ENCODE data around the gene CHMP2A.
"Not testable (repeated sequence)": the region's sequence is repeated elsewhere in the genome, so short reads cannot be mapped to it uniquely, and the experiment has no call there.

DNA sequence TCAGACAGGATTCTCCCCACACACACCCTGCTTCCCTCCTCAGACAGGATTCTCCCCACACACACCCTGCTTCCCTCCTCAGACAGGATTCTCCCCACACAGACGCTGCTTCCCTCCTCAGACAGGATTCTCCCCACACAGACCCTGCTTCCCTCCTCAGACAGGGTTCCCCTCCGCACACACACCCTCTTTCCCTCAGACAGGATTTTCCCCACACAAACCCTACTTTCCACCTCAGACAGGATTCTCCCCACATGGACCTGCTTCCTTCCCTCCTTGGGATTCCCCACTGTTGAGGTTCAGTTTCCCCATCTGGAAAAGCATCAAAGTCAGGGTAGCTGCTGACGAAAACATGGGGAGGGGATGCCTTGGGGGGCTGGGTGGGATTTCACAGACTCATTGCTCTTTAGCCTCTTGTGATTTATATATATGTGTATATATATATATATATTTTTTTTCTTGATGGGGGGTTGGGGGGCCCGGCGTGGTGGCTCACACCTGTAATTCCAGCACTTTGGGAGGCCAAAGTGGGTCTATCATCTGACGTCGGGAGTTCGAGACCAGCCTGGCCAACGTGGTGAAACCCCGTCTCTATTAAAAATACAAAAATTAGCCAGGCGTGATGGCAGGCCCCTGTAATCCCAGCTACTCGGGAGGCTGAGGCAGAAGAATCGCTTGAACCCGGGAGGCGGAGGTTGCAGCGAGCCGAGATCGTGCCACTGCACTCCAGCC is 12.1 kb downstream of the CHMP2A start:
- TF ChIP-seq, protein P1, sequence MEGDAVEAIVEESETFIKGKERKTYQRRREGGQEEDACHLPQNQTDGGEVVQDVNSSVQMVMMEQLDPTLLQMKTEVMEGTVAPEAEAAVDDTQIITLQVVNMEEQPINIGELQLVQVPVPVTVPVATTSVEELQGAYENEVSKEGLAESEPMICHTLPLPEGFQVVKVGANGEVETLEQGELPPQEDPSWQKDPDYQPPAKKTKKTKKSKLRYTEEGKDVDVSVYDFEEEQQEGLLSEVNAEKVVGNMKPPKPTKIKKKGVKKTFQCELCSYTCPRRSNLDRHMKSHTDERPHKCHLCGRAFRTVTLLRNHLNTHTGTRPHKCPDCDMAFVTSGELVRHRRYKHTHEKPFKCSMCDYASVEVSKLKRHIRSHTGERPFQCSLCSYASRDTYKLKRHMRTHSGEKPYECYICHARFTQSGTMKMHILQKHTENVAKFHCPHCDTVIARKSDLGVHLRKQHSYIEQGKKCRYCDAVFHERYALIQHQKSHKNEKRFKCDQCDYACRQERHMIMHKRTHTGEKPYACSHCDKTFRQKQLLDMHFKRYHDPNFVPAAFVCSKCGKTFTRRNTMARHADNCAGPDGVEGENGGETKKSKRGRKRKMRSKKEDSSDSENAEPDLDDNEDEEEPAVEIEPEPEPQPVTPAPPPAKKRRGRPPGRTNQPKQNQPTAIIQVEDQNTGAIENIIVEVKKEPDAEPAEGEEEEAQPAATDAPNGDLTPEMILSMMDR (IDR thresholded peaks at IDR 0.05; ENCODE audit: extremely low read depth in 1 of 2, insufficient read depth in 1 of 2, low read depth in 1 of 2, low read length in 2 of 2), result not testable (repeated sequence)
- TF ChIP-seq POLR2A (IDR thresholded peaks at IDR 0.05; ENCODE audit: low read depth, low read length); MYC (IDR thresholded peaks at IDR 0.05; ENCODE audit: low read depth, low read length); POLR2AphosphoS5 (IDR thresholded peaks at IDR 0.05; ENCODE audit: insufficient read depth, low read depth, low read length); EZH2 (IDR thresholded peaks at IDR 0.05; ENCODE audit: borderline replicate concordance, low read depth, low read length, severe bottlenecking); MAX (IDR thresholded peaks at IDR 0.05; ENCODE audit: insufficient read depth, insufficient read length); GATA2 (IDR thresholded peaks at IDR 0.05; ENCODE audit: insufficient read depth, insufficient read length, low read depth, low read length); JUN (IDR thresholded peaks at IDR 0.05; ENCODE audit: borderline replicate concordance, insufficient read depth, insufficient read length, low read depth); FOS (IDR thresholded peaks at IDR 0.05; ENCODE audit: borderline replicate concordance, insufficient read depth, low read length): not testable (repeated sequence)
